Stimulated activated CD4-positive, alpha-beta T cell treated with anti-CD3 and anti-CD28 coated beads, Interleukin-1b, Interleukin-23, amount 100 ng/mL, for 1 hour (primary cell): ENCODE results near the gene TNS1.

Experiments used
- DNase-seq, 2 donors: peaks; one replicate each; pipeline ENCODE4 v3.0.0-alpha.2; 2020; ENCODE audit warnings: low read depth in 2 of 2

The TNS1 gene

DNA sequence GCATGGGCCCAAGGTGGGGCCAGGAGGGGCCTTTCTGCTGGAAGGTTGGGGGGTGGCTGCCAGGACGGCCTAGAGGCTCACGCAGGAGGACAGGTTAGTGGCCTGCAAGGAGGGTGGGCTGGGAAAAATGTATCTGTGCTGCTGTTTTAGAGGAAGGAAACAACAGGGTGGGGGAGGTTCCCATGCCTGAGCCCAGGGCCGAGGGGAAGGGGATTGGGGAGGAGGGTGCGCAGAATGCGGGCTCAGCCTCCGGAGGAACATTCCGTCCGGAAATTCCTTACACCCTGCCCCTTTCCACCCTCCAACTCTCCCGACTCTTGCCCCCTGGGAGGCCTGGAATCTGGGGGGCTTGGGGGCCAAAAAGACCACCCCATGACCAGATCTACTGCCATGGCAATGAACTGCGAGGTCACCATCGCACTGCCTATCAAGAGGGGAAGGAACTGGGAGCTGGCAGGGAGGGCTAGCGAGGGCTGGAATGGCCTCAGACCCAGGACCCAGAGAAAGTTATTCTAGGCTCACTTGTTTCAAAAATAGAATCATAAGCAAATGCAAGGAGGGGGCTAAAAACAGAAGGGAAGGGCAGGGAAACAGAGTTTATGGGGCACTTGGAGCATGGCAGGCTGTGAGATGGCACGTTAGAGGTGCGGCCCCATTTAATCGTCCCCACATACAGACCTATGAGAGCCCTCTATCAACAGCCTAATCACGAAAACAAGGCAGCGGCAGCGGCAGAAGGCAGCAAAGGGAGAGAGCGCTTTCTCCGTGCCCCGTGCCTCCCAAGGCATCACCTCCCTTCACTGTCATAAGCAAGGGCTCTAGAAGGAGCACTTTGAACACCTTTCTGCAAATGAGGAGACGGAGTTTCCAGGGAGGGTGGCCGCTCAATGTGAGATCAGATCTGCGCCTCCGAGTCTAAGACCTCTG is 90.4 kb downstream of the TNS1 start:
- no peak for DNase-seq

DNA sequence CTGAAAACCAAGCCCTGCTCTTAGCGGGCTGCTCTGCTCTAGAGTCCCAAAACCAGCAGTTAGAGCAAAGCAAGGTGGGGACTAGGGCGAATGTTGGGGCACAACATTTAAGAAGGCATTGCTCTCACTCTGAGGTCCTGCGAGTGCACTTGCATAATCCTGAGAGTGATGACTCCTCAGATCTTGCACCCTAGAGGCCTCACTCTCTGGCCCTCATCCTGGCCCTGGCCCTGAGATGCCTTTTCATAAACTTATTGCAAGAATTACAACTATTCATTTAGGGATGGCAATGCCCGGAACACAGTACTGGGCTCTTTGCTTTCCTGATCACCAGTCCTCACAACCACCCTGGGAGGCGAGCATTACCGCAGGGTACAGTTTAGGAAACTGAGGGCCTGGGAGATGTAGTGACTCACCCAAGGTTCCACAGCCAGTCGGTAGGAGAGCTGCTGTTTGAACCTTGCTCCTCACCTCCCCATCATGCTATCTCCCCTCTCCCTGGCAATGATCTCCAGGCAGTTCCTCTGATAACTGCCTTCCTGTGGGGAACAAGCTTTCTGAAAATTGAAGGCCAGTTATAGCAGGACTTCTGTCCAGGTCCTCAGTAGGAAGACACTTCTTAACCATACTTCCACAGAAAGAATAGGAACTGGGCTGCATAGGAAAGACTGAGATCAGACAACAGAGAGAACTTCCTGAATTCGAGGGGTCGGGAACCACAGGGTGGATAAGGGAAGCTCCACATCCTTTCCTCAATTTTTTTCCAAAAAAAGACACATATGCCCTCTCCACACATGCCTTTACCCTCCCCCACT is 91.3 kb downstream of the TNS1 start:
- DNase-seq = no peak

DNA sequence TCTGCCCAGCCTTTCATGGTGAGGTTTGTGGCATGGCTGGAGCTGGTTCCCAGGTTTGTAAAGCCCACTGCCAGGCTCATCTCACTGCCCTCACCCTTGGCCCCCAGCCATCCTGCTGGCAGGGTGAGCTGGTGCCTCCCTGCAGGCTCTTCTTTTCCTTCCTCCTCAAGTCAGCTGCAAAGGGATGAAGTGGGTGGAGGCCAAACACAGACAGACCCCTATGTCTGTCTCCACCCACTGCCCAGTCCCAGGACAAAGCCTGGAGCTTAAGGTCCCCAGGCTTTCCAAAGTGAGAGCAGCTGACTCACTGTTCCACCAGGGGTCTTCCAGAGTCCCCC is 92.0 kb downstream of the TNS1 start:
- no peak for DNase-seq

DNA sequence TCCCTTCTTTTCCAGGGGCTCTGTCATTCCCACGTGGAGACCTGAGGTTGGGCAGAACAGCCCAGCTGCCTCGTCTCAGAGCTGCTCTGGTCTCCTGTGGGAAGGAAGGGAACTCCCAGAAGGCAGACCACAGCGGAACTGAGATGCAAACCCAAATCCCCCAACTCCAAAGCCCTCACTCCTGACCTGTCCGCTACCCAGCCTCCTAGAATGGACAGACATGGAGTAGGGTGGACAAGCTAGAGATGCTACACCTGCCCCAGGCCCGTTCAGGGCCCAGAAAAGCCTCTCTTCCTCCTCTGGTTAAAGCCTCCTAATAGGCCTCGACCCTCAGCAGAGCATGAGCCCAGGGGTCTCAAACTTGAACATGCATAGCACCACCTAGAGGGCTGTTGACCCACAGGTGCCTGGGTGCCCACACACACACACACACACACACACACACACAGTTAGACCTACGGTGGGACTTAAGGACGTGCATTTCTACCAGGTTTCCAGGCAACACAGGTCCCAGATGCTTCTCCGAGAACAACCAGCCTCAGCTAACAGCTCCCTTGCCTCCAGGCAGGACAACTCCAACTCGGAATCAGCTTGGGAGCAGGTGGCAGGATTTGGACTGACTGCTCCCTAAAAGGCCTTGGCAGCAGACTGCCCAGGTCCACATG is 93.5 kb downstream of the TNS1 start:
- DNase-seq = no peak

DNA sequence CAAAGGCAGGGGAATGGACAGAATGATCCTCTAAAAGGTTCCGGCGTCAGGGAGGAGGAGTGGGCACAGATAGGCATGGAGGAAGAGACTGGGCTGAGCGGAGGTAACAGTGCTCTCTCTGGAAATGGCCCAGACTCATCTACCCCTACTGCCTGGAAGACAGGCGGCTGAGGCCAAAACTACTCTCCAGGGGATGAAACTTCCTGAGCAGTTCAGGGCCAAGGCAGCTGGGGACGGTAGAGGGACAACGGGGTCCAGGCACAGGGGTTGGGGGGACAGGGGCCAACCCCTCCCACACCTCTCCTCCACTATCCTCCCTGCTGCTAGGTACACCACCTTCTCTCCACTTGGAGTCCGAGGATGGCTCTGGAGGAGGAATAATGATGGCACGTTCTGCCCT is 94.3 kb downstream of the TNS1 start:
- no peak for DNase-seq

DNA sequence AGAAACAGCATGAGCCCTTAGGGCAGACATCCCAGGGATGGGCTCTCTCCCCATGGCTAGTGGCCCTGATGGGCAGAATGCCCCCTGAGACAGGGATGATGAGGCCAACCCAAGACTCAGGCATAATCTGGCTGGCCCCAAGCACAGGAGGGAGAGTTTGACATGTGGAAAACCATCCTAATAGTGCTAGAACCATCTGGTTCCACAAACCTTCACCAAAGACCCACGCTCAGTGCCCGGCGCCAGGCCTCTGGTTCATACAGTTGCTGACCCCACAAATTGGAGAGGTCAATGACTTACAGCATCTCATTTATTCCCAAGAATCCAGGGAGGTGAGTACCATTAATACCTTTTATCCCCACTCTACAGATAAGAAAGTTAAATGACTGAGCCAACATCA is 95.5 kb downstream of the TNS1 start:
- no peak for DNase-seq

DNA sequence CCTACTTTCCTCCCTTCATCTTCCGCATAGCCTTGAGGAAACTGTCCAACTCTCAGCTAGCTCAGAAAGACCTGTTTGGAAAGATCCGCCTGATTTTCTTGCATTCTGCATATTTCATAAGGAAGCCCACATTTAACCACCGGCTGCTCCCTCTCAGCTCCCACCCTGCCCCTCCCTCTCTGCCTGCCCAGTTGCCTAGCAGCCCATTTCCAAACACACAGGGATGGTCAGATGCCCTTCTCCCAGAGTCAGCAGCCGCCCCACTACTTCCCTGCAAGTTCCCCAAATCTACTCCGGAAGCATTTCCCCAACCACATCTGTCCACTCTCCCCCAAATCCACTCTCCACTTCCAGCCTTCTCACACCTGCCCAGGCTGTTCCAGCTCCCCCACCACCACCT is 96.0 kb downstream of the TNS1 start:
- DNase-seq = no peak

DNA sequence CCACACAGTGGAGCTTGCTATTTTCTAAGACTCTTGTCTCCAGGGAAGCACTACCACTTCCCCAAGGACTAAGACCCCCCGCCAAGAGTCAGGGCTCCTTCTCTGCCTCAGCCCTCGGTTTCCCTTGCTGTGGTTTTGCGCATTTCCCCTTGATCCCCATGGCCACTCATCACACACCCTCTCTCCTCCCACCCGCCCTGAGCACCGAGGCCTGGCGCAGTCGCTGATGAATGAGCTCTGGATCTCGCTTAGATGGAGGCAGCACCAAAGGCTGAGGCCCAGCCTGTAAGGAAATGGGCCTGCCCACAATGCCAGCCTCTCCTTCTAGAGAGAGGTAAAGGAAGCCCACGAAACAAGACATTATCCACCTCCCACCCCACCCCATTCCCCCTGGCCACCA is 96.9 kb downstream of the TNS1 start:
- no peak for DNase-seq

DNA sequence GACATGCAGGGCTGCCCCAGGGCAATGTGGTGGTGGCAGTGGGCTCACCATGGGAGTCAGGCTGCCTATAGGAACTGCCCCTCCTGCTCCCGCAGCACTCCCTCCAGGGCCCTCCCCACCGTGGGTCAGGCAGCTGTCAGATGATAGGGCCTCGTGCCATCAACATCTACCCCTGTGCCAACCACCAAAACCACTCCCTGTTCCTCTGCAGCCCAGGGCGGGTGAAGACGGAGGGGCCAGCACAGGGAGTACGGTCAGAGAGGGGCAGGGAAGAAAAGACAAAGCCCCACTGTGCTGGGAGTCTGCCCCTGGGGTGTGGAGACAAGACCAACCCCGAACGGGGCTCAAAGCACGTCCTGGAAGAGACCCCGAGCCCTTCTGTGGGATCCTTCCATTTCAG is 97.4 kb downstream of the TNS1 start:
- no peak for DNase-seq

DNA sequence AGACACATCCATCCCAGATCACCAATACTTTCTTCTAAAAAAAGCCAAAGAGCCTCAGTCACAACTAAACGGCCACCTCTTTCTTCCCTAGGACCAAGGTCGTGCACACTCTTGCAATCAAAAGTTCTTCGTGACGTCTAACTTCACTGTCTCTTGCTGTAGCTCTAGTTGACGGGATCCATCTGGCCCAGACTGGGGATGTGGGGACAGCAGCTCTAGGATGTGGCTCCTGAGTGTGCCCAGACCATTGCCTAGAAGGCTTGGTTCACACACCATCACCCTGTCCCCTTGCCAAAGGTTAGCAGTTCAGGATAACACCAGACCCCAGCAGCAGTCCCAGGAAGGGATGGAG is 98.2 kb downstream of the TNS1 start:
- no peak for DNase-seq

DNA sequence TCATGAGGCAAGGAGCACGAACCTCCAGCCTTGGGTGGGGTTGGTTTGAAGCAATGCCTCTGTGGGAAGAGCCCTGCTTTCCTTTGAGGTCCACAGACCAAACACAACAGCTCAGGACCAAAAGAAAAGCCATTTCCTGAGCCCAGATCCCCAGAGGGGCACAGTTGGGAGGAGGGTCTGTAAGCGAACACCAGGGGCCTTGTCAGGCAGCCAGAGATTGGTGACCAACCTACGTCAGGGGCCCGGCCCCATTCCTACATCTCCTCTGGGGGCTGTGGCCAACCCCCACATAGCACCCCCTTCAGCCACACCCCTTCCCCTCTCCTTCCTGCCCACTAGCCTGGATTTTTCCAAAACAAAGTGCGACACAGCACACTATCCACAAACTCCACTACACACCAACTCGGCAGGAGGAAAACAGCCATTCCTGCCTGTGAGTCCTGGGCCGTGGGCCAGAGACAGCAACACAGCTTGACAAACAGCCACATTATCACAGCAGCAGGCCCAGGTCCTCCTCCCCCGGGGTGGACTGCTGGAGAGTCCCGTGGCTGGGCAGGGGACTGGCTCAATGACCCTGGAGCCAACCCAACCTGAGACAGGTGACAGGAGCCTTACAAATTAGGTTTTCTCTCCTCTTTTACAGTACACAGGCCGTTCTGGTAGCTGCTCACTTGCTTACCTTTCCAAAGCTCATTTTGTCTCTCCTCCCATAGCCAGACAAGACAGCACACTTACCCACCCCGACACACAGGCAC is 98.8 kb downstream of the TNS1 start:
- no peak for DNase-seq

DNA sequence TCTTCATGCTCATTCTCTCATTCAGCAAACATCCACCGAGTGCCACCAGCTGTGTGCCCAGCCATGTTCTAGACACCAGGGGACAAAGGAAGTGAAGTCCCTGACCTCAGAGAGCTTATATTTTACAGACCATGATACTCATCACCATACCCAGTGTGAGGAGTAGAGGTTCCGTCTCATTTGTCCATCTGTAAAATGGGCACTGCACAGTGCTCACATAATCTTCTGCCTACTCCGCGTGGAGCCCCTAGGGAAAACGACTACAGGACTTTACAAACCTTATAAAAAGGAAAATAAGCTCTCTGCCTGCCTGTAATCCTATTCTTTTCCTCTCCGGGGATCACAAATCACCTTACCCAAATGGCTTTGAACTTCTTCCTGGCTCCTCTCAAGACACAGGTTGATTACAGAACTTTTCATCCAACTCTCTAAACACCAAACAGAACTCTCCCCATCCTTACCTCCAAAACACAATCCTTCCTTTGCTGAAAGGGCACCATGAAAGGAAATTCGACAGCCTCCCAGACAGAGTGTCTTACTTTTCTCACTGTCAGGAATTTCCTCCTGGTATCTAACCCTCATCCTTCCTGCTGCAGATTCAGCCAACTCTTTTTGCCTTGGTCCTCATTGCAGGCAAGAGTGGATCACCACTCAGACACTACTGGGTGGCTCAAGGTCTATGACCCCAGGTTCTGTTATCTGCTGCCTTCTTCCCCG is 99.5 kb downstream of the TNS1 start:
- no peak for DNase-seq

DNA sequence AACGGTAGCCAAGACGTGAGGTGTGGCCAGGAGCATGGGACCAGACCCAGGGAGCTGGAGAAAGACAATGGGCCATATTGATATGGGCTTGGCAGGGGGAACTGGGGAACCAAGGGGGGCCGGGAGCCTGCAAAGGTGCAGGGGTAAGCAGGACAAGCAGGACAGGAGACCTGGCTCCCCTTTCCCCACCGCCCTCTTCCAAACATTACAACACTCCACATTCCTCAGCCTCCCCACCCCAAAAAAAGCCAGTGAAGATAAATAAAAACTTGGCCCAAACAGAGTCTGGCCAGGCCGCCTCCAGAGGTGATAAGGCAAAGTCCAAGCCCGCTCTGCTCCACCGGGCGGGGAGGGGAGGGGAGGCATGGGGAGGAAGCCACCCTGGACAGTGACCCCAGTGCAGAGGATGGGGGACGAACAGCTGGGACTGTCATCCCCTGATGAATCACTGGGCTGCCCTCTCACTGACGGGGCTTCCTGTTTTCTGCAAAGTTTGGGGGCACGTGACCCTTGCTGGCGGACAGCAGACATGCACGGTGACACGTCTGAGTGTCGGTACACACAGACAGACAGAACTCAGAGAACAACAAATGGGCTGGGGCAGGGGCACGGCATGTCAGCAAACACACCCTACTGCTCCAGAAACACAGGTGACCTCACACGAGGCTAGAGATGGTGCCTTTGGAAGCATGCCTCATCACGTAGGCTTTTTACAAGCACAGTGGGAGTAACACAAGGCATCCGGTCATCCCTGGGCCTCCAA is 100.2 kb downstream of the TNS1 start:
- no peak for DNase-seq

DNA sequence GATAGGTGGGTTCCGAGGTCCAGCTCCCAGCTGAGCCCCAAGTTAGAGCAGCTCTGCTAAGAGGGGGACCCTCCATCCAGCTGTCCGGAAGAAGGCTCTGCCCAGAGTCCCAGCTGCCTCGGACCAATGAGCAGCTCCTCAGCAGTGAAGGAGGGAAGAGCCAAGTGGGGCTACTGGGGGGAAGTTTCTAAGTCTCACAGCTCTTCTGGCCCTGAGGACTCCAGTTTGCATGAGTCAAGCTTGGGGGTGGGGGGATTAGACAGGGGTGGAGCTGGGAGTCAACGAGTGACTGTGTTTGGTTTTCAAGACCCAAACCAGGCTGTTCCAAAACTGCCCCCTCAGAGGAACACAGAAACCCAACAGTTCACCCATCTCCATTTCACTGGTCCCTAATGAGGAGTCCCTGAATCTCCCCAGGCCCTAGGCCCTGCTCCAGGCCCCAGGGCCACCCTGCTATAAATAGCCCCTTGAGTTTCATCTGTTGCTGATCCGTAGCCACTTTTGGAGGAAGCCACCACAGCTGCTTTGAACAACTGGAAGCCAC is 100.9 kb downstream of the TNS1 start:
- DNase-seq = no peak

DNA sequence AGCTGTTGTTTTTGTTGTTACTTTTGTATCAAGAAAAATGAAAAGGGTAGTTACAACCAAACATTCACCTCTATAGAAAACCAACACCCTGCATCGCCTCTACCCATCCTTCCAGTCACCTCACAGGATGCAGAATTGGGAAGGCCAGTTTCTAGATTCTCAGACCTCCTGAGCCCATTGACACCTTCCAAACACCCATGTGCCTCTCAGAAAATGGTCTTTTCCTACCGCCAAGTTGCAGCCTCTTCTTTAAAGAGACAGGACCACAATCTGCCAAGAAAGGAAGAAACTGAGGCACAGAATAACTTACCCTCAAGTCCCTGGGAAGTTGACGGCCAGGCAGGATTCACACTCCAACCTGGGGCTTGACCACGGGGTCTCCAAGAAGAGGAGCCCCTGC is 101.4 kb downstream of the TNS1 start:
- DNase-seq = no peak

DNA sequence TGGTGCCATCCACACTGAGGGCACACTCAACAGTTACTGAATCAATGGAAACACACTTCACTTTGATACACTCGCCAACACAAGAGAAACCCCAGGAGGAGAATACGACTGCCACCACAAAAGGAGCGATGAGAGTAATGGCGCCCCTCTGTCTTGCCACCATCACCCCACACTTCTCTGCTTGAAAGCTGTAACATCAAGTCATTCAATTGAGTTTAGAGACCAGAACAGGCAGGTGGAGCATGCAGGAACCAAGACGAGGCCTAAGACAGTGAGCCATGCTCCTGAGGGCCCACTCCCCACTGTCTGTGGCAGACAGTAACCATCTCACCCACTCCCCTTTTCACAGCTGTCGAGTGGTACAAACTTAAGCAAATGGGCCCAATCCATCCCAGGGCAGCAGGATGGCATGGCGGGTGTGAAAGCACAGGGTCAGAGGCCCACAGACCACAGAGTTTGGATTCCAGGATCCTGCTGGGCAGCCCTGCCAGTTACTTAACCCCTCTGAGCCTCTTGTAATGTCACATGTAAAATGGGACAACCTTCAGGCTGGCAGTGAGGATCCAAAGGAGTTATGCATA is 101.9 kb downstream of the TNS1 start:
- no peak for DNase-seq

DNA sequence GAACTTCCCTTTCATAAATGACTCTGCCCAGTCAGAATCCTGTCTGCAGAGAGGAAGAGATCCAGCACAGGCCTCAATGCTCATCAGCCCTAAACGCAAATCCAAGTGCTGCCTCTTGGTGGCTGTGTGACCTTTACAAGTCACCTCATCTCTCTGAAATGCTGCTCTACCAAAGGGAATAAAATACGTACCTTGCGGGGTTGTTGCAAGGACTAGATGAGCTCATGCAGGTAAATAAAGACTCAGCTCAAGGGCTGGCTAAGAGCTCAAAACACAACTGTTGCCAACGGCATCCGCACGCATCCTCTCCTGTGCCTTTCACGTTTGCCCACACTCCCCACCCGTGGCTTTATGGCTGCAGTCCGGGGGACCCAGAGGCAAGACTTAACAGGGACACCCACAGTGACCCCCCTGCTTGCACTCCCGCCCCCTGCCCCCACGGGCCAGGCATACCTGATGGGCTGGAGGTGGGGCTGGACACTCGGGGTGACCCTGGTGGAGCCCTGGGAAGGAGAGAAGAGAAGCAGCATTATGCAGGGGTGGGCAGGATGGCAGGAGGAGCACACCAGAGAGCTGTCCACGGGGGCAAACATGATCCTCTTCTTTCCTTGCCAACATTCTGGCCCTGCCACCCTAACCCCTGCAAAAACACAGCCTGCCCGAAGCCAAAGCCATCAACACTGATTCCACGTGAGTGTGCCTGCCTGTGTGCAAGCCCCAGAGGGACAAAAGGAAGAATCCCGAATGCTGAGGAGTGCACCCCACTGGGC is 102.6 kb downstream of the TNS1 start:
- DNase-seq = no peak

DNA sequence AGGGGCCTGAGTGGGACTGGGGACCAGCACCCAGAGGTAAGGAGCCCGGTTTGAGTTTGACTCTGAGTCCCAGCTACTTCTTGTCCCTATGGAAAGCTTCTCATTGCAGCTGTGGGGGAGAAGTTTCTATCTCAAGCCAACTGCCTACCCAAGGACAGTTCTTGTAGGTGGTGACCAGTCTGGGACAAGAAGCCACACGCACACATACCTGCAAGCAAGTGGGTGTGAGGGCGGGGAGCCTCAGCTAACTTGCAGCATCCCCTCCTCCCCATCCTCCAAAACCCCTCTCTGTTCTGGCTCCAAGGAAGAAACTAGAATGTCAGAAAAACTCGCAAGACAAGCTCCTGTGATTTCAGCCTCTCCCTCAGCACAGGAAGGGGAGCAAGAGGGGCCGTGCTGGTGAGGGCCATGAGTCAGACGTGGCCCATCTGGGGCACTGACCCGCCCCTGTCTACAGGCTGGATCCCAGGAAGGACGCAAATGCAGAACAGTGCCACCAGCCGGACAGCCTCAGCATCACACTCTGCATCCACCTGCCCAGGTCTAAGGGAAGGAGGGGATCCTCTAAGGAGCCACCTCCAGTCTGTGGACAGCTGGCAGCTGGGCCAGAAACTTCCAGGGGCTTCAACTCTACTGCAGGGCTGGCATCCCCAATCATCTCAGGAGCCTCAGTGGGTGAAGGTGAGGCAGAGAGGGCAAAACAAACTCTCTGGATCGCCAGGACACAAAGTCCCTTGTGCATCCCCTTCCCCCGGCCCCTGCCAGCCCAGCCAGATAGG is 103.4 kb downstream of the TNS1 start:
- no peak for DNase-seq
